GM18861 (cell line): Measurements from ENCODE around the gene SMCP.
A peak's percentile ranks its signal among the peaks of the same experiment; 100 is the strongest.

Source experiments
- ATAC-seq: cut with Tn5 transposase; IDR thresholded peaks from one replicate; pipeline ENCODE4 v1.9.1; 2021; ENCODE audit not compliant: unreplicated experiment

The SMCP gene

GRCh38 chr1:152878042-152878441 lies at the start of gene SMCP:
Gene SMCP (plus strand): TSS chr1:152878322. CDS start chr1:152884423, 6,101 bp downstream.
- ATAC-seq, result no peak

GRCh38 chr1:152836870-152837269 lies 41.3 kb upstream of the SMCP start:
- ATAC-seq, result no peak

- ATAC-seq, result no peak
These were observed 35.6 kb upstream of the SMCP start, which contains the start of gene LCE6A for GRCh38 chr1:152842556-152842955. Gene LCE6A (plus strand): TSS chr1:152842856. CDS start chr1:152843521, 665 bp downstream.

- ATAC-seq, result no peak
These were observed 22.5 kb upstream of the SMCP start for GRCh38 chr1:152855661-152856060.

GRCh38 chr1:152858062-152858461 lies 20.1 kb upstream of the SMCP start:
- ATAC-seq, result no peak

- ATAC-seq, result no peak
These were observed 18.4 kb upstream of the SMCP start, which contains the start of gene LCE7A for GRCh38 chr1:152859696-152860095. Gene LCE7A (plus strand): TSS chr1:152859996. CDS start chr1:152860698, 702 bp downstream.

GRCh38 chr1:152860129-152860528 lies 18.0 kb upstream of the SMCP start:
- no peak for ATAC-seq

GRCh38 chr1:152861374-152861773 lies 16.7 kb upstream of the SMCP start:
- no peak for ATAC-seq

- ATAC-seq, result no peak
These were observed 13.7 kb upstream of the SMCP start for GRCh38 chr1:152864443-152864842.

- ATAC-seq, result no peak
These were observed 11.8 kb upstream of the SMCP start for GRCh38 chr1:152866321-152866720.

GRCh38 chr1:152869808-152870419 lies 8.2 kb upstream of the SMCP start:
- no peak for ATAC-seq

- ATAC-seq, result no peak
These were observed 7.0 kb upstream of the SMCP start for GRCh38 chr1:152870831-152871730.

GRCh38 chr1:152871731-152872126 lies 6.4 kb upstream of the SMCP start:
- ATAC-seq, result peak; percentile 59

GRCh38 chr1:152873495-152873894 lies 4.6 kb upstream of the SMCP start:
- no peak for ATAC-seq

- no peak for ATAC-seq
These were observed 1.3 kb upstream of the SMCP start for GRCh38 chr1:152876827-152877226.

GRCh38 chr1:152879559-152880198 lies 1.6 kb downstream of the SMCP start:
- no peak for ATAC-seq

- no peak for ATAC-seq
These were observed 2.2 kb downstream of the SMCP start for GRCh38 chr1:152880316-152880715.

- no peak for ATAC-seq
These were observed 2.8 kb downstream of the SMCP start for GRCh38 chr1:152880907-152881306.

- no peak for ATAC-seq
These were observed 6.0 kb downstream of the SMCP start for GRCh38 chr1:152884085-152884484.

GRCh38 chr1:152884506-152884905 lies 6.4 kb downstream of the SMCP start:
- ATAC-seq, result no peak

GRCh38 chr1:152884966-152885624 lies 7.0 kb downstream of the SMCP start:
- no peak for ATAC-seq
